EH (cell line): ENCODE data around the gene STXBP5.

Source experiments
- DNase-seq: peaks from one replicate; pipeline ENCODE4 v3.0.0-alpha.2; 2015; ENCODE audit warnings: low read depth

The STXBP5 gene

GRCh38 chr6:147204060-147204785 is at the start of gene STXBP5:
STXBP5 (plus strand) TSS chr6:147204417; CDS start chr6:147204533, 116 bp downstream.
- DNase-seq, result peak; percentile 69

DNA sequence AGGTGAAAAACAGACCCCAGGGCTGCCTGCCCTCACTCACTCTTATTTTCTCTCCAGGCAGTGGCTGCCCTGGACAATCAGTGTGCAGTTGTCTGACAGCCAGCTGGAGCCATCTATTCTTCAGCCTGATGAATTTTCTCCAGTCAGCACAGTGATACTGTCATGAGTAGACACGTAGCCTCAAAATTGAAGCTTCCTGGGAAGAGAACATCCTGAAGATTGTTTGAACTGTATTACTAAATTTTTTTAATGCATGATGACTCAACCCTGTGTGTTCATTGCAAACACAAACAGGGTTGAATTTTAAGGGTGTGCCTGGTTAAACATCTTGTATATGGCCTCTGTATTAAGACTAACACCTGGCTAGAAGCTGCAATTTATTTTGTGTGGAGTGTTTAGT is 49.8 kb upstream of the STXBP5 start:
- DNase-seq, result peak; percentile 73

DNA sequence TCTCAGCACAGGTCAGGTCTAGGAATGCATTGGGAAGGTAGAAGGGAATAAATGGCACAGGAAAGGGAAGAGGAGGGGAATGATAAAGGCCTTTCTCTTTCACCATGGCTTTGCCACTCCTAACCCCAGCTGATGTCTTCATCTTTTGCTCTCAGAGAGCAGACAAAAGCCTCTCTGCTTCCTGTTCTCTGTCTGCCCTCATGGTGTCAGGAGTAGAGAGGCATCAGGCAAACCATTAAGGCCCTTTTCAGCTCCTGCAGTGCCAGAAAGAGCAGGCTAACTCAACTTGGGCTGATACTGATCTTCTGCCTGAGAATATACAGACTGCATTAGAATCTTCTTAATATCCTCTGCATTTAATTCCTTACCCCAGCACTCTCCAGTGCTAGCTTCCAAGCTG is 48.0 kb upstream of the STXBP5 start:
- peak; percentile 7 for DNase-seq

DNA sequence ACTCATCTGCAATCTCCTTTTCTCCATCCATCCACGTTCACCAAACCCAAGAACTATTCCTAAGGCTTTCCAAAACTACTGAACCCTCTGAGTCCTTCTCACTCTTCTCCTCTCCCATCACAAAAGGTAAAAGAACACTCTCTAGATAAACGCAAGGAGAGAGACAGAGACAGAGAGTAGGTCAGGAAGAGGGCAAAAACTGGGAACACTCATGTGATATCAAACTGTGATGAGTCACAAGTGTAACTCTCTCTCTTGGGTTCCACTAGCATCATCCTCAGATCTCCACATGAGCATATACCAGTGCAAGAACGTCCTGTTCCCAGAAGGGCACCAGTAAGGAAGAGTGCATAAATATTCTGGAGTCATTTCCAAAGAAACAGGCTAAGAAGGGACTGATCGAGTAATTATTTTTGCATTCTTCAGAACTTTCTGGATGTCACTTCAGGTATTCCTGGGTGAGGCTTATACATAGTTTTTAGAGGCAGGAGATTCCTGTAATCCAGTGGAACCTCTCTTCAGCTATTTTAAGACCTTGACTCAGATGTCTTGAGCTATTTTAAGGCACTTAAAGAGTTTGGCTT is 47.3 kb upstream of the STXBP5 start:
- peak; percentile 72 for DNase-seq

- no peak for DNase-seq
Measured at GRCh38 chr6:147157930-147158329, 46.3 kb upstream of the STXBP5 start.

DNA sequence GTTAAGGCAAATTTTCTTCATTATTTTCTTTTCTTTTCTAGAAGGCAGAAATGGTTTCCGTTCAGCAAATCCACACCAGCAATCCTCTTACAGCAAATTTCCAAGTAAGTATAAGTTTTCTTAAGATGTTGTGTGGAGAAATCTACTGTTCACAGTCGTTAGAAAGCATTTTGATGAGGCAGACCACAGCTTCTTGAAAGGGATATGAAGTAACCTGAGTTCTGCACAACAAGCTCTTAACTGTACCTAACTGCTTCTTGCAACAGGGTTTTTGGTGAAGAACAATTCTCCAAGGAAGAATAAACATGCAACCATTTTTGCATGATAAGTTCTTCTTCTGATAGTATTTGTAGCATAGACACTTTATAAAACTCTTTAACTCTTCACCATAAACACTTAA is 45.3 kb upstream of the STXBP5 start:
- no peak for DNase-seq

GRCh38 chr6:147159536-147160374 is 44.5 kb upstream of the STXBP5 start:
- DNase-seq, result no peak

DNA sequence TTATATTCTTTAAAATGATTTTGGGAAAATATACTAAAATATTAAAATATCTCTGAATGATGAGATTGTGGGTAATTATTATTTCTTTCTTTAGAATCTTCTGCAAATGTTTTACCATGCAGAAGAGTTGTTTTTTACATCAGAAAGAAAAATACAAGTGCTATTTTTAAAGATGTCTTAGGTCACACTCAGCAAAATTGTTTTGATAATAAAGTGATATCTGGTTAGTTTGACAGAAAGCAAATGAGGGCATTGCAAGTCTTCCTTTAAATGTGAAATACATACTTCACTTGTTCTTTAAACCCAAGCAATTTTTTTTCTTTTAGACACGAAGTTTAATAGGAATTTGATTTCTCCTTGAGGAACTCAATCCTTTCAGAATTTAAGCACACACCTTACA is 43.6 kb upstream of the STXBP5 start:
- no peak for DNase-seq

DNA sequence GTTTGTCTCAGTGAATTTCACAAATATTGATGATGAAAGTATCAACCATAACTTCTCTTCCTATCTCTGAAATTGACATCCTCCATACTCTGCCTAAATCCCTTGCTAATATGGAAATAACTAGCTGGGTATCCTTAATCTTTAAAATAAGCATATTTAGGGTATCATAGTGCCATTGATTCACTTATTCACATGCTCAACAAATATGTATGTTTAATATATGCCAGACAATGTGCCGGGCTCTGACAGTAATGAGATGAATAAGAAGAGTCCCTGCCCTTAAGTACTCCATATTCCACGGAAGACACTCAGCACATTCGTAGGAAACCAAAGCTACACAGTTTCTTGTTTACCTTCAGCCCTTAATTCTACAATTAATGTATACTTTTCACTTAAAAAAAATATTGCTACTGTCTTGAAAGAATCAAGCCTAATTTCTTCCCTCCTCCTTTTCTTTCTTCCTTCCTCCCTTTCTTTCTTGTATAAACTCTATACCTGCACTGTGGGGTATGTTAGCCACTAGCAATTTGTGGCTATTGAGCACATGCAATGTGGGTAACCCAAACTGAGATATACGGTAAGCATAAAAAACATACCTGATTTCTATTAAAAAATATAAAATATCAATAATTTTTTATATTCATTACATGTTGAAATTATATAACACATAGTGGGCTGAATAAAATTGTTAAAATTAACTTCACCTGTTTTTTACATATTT is 42.8 kb upstream of the STXBP5 start:
- no peak for DNase-seq

- DNase-seq, result peak; percentile 69
Measured at GRCh38 chr6:147161974-147162495, 42.2 kb upstream of the STXBP5 start.

GRCh38 chr6:147164761-147165160 is 39.5 kb upstream of the STXBP5 start:
- no peak for DNase-seq

DNA sequence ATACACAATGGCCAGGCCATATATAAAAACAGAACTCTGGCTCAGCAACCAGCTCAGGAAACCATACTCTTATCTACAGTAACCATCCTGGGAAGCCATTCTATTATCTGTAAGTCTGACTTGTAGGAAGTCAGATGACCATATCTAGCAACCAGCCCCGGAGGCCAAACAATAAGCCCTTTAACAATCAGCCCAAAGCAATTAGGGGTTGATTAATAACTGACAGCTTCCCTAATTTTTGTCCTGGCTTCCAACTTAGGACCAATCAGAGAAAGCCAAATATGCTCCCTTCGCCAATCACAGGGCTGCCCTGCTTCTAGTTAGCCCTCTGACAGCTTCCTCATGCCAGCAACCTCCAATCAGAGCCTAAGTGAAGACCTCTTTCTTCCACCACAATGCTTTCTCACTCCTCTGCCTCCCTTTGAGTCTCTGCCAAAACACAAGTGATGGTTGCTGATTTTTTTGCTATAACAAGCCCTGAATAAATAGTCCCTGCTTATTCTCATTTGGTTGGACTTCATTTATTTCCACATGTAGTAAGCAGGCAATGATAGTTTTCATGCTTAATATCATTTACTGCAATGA is 37.8 kb upstream of the STXBP5 start:
- peak; percentile 26 for DNase-seq

DNA sequence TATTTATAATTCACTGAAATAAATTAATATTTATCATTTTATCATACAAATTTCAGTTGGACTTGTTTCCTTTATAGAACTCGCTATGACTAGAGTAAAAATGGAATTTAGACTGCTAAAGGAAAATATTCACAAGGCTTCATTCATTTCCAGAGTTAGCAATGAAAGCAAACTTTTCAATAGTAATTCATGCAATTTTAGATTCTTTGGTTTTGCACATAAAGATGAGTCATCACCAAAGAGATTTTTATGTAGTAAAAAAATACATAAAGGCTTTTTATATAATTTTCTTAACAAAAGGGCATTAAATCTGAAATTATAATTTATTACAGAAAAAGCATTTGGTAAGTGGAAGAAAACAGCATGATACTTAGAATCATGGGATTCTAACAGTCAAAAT is 37.2 kb upstream of the STXBP5 start:
- DNase-seq, result peak; percentile 30

GRCh38 chr6:147167576-147168461 is 36.4 kb upstream of the STXBP5 start:
- DNase-seq, result no peak

DNA sequence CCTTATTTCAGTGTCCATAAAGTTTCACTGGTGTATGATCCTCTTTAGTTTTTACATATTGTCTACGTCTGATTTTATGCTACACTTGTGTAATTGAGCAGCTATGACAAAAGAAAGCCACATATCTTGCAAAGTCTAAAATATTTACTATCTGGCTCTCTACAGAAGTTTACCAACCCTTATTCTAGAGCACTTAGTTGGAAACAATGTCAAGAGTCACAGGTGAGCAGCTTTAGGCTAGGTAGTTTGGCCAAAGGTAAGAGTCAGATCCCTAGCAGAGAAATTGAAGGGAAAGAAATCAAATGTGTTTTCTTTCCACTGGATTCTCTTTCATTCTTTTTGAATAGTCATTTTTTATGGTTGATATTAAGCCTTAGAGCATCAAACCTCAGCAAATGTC is 34.7 kb upstream of the STXBP5 start:
- no peak for DNase-seq

DNA sequence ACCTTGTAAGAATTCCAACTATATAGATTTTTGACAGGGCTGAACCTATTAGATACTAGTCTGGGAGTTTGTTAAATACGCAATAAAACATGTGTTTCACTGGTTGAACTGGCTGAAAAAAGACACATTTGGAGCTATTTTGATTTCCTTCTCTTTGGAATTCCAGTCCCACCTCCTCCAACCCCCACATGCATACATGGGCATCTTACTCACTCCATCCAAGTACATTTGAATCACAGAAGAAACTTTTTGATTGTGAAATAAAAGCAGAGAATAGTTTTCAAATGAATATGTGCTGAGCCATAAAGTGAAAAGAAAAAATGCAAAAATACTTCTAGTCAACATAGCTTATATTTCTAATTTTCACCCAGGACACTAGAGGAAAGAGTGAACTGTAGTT is 33.9 kb upstream of the STXBP5 start:
- peak; percentile 97 for DNase-seq

DNA sequence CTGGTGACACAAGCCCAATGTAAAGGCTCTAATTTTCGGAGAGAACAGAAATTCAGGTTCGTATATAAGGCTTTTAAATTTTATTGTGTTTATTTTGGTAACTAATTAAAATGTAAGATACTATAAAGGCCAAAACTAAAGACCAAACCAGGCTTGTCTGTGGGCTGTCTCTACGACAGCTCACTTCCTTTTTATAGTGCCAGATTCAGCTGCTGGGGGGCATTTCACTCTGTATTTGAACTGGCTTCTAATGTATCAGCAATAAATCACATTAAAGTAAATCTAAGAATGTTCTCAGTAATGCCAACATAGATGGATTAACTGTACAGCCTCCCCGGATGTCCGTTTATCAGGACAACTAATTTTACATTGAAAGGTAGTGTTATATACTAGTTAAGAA is 31.1 kb upstream of the STXBP5 start:
- DNase-seq, result peak; percentile 9

GRCh38 chr6:147173675-147174308 is 30.4 kb upstream of the STXBP5 start:
- peak; percentile 47 for DNase-seq

DNA sequence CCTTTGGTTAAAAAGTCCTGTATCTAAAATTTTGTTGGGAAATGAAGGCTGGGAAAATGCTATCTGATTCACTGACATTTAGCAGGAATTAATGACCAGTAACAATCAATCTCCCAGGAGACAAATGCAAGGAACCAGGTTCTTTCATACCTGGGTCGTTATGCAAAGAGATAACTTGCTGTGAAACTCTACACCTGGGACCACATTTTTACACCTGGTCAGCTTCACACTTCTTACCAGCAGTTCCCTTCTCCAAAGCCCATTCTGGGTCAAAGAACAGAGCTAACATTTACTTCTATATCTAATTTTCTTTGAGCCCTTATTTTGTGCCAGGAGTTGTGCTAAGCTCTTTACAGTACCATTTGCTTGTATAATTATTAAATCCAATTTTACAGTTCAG is 27.4 kb upstream of the STXBP5 start:
- no peak for DNase-seq

DNA sequence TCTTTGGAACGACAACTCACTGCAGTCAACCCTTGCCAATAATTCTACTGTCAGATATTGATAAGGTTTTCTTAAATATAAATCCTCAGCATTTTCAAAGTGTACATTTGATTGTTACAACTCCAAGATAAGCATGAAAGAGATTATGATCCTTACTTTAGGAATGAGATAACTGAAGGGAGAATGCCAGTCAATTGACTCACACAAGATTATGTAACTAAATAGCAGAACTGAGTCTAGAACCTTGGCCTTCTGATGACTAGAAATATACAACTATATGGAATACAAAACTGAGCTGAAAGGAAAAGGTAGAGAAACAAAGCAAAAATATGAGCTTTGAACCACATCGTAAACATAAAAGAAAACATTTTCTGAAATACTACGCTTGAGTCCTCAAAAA is 26.9 kb upstream of the STXBP5 start:
- peak; percentile 63 for DNase-seq
